Measurements from ENCODE around the gene ZNF835.
A peak's percentile ranks its signal among the peaks of the same experiment; 100 is the strongest.

DNA sequence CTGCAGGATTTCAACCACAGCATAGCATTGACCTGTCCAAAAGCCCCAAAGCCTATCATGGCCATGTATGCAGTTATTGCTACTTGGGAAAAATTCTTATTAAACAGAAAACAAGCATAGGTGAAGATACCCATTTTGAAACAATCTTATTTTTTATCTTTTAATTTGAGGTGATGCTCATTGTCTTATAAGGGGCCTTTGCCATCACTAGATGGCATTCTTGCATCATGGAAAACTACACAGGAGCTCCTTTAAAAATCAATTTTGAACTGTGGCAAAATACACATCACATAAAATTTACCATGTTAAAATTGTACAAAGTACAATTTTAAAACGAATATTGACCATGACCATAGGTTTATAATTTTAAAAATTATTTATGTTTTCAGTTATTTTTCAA, 38.9 kb upstream of the ZNF835 start:
- TF ChIP-seq, protein P1, sequence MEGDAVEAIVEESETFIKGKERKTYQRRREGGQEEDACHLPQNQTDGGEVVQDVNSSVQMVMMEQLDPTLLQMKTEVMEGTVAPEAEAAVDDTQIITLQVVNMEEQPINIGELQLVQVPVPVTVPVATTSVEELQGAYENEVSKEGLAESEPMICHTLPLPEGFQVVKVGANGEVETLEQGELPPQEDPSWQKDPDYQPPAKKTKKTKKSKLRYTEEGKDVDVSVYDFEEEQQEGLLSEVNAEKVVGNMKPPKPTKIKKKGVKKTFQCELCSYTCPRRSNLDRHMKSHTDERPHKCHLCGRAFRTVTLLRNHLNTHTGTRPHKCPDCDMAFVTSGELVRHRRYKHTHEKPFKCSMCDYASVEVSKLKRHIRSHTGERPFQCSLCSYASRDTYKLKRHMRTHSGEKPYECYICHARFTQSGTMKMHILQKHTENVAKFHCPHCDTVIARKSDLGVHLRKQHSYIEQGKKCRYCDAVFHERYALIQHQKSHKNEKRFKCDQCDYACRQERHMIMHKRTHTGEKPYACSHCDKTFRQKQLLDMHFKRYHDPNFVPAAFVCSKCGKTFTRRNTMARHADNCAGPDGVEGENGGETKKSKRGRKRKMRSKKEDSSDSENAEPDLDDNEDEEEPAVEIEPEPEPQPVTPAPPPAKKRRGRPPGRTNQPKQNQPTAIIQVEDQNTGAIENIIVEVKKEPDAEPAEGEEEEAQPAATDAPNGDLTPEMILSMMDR (IDR thresholded peaks at IDR 0.05; ENCODE audit: poor library complexity, severe bottlenecking), result peak; percentile 53
- TF ChIP-seq EZH2 (IDR thresholded peaks at IDR 0.05; ENCODE audit: borderline replicate concordance, insufficient read depth, low read length, poor library complexity, severe bottlenecking) (no peak), POLR2AphosphoS5 (IDR thresholded peaks at IDR 0.05) (no peak), SMC3 (conservative IDR thresholded peaks at IDR 0.05; ENCODE audit: poor library complexity) (peak; percentile 43)

Data from neural cell (in vitro differentiated cells).